Measurements from ENCODE around the gene STK11IP. TPM values are rescaled to one million over a fixed set of nuclear protein-coding genes. Genes with fewer than 3 reads are reported as not detected.

STK11IP gene
- total RNA-seq, 1 experiment from 2014 or later: 45.0 TPM

DNA sequence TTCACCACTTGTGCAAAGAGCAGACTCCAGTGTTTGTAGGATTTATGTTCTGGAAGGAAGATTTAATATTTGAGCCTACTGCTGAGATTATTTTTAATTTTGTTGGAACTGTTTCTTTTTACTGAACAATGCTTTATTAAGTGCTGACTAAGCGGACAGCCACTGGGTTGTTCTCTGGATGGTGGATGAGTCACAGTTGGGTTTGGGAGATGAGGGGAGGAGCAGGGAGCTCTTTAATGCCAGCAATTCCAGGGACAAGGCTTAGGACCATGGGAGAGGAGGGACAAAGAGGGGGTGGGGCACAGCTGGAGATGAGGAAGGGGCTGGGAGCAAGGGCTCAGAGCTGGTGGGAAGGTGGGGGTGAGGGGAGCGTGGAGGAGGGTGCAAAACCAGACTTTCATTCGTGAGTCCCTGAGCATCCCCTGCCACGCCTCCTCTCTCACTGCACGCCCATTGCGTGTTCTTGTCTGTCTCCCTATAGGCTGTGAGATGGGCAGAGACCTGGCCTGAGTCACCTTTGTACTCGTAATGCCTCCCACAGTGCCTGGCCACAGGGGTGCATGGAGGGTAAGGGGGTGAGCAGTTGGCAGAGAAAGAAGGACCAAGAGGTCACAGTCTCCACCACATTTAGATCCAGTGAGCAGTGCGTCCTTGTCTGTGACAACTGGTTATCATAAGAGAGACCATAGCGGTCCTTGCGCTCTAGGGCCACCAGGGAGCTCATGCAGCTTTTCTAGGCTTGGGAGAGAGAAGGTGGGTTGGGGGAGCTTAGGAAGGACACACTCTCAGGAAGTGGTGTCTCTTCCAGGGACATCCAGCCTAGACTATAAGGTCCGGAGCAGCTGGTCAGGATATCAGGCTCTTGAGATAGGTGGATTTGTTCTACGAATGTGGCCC, 48.2 kb downstream of the STK11IP start (continued):
- TF ChIP-seq, protein P1, sequence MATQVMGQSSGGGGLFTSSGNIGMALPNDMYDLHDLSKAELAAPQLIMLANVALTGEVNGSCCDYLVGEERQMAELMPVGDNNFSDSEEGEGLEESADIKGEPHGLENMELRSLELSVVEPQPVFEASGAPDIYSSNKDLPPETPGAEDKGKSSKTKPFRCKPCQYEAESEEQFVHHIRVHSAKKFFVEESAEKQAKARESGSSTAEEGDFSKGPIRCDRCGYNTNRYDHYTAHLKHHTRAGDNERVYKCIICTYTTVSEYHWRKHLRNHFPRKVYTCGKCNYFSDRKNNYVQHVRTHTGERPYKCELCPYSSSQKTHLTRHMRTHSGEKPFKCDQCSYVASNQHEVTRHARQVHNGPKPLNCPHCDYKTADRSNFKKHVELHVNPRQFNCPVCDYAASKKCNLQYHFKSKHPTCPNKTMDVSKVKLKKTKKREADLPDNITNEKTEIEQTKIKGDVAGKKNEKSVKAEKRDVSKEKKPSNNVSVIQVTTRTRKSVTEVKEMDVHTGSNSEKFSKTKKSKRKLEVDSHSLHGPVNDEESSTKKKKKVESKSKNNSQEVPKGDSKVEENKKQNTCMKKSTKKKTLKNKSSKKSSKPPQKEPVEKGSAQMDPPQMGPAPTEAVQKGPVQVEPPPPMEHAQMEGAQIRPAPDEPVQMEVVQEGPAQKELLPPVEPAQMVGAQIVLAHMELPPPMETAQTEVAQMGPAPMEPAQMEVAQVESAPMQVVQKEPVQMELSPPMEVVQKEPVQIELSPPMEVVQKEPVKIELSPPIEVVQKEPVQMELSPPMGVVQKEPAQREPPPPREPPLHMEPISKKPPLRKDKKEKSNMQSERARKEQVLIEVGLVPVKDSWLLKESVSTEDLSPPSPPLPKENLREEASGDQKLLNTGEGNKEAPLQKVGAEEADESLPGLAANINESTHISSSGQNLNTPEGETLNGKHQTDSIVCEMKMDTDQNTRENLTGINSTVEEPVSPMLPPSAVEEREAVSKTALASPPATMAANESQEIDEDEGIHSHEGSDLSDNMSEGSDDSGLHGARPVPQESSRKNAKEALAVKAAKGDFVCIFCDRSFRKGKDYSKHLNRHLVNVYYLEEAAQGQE (IDR thresholded peaks at IDR 0.05; ENCODE audit: low read depth): no peak
- no peak for TF ChIP-seq ELF1 (IDR thresholded peaks at IDR 0.05; ENCODE audit: borderline replicate concordance, low read depth)
- no peak for TF ChIP-seq POLR2AphosphoS5 (IDR thresholded peaks at IDR 0.05; ENCODE audit: low read depth, low read length)
- TF ChIP-seq, protein P2, sequence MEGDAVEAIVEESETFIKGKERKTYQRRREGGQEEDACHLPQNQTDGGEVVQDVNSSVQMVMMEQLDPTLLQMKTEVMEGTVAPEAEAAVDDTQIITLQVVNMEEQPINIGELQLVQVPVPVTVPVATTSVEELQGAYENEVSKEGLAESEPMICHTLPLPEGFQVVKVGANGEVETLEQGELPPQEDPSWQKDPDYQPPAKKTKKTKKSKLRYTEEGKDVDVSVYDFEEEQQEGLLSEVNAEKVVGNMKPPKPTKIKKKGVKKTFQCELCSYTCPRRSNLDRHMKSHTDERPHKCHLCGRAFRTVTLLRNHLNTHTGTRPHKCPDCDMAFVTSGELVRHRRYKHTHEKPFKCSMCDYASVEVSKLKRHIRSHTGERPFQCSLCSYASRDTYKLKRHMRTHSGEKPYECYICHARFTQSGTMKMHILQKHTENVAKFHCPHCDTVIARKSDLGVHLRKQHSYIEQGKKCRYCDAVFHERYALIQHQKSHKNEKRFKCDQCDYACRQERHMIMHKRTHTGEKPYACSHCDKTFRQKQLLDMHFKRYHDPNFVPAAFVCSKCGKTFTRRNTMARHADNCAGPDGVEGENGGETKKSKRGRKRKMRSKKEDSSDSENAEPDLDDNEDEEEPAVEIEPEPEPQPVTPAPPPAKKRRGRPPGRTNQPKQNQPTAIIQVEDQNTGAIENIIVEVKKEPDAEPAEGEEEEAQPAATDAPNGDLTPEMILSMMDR (IDR thresholded peaks at IDR 0.05 in 2 of 3, conservative IDR thresholded peaks at IDR 0.05 in 1 of 3; ENCODE audit: borderline replicate concordance in 1 of 3, insufficient read depth in 1 of 3, low read depth in 2 of 3, low read length in 2 of 3): peak in 2 of 3 experiments; percentile 23; a peak in 2 of 6 replicates
- TF ChIP-seq SP1 (IDR thresholded peaks at IDR 0.05; ENCODE audit: low read depth): 0 out of 2 replicates have a peak, but pooled peaks have one; percentile 51
- TF ChIP-seq, protein P3, sequence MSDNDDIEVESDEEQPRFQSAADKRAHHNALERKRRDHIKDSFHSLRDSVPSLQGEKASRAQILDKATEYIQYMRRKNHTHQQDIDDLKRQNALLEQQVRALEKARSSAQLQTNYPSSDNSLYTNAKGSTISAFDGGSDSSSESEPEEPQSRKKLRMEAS (IDR thresholded peaks at IDR 0.05): no peak; the same call in 1 of the 2 replicates
- peak; percentile 77 for TF ChIP-seq FOSL1 (IDR thresholded peaks at IDR 0.05; ENCODE audit: low read depth)
- TF ChIP-seq SIN3A (IDR thresholded peaks at IDR 0.05; ENCODE audit: low read depth): peak; percentile 31; the same call in 1 of the 2 replicates
- TF ChIP-seq RAD21 (IDR thresholded peaks at IDR 0.05; ENCODE audit: low read depth): no peak
- TF ChIP-seq ZNF274 (IDR thresholded peaks at IDR 0.05; ENCODE audit: low read depth, low read length): no peak
- no peak for TF ChIP-seq CEBPB (IDR thresholded peaks at IDR 0.05; ENCODE audit: low read depth)

Data from HCT116 (cell line).